CD4-positive, alpha-beta T cell treated with Interleukin-17A for 4 hours (primary cell): ENCODE data around the gene PYHIN1.

Experiments used
- DNase-seq: peaks from one replicate; pipeline ENCODE4 v3.0.0-alpha.2; 2020; ENCODE audit warnings: mixed read lengths

PYHIN1 gene

GRCh38 chr1:159015440-159015909, 84.1 kb downstream of the PYHIN1 start:
- peak; percentile 79 for DNase-seq

- DNase-seq: no peak
Measured at GRCh38 chr1:159023723-159024122, 92.4 kb downstream of the PYHIN1 start.

DNA sequence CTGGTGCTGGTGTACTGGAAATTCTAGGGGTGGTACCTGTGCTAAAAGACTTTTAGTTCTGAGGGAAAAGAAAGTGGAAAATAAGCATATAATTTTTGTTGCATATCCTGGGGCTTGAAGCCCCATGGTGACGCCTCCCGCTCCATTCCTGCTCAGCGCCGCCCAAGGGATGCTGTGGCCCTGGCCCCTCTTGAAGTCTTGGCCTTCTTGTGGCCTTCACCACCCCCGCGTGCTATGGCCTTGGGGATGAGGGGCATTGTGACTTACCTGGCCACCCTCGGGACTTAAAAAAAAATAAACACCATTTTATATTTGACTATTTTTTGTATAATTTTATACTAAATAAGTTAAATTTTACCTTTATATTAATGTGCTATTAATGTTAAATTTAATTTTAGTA, 93.7 kb downstream of the PYHIN1 start:
- no peak for DNase-seq
